Measurements from ENCODE around the gene LEKR1. TPM values are rescaled to one million over a fixed set of nuclear protein-coding genes. Genes with fewer than 3 reads are reported as not detected.

Gene LEKR1
- total and polyA plus RNA-seq, 3 donors from 2014 or later: 9.7 to 23.0 (median 22.9) TPM

- no peaks in the 10 kb centered on the region for H3K9me3 ChIP-seq
- no peak overlapping the region for H3K4me3 ChIP-seq
- no peak for DNase-seq
- intact Hi-C loops (cut with DNase I; ENCODE audit: low total_unique reads): no loop called here
- no peaks in the 10 kb centered on the region for H3K27me3 ChIP-seq
- 94 to 95% methylated on average over 3 of the region's 3 CpGs for whole genome bisulfite sequencing, 2 donors
- no peak overlapping the region for H3K27ac ChIP-seq
- TF ChIP-seq, protein P1, sequence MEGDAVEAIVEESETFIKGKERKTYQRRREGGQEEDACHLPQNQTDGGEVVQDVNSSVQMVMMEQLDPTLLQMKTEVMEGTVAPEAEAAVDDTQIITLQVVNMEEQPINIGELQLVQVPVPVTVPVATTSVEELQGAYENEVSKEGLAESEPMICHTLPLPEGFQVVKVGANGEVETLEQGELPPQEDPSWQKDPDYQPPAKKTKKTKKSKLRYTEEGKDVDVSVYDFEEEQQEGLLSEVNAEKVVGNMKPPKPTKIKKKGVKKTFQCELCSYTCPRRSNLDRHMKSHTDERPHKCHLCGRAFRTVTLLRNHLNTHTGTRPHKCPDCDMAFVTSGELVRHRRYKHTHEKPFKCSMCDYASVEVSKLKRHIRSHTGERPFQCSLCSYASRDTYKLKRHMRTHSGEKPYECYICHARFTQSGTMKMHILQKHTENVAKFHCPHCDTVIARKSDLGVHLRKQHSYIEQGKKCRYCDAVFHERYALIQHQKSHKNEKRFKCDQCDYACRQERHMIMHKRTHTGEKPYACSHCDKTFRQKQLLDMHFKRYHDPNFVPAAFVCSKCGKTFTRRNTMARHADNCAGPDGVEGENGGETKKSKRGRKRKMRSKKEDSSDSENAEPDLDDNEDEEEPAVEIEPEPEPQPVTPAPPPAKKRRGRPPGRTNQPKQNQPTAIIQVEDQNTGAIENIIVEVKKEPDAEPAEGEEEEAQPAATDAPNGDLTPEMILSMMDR (IDR thresholded peaks at IDR 0.05): no peak
- no peaks in the 10 kb centered on the region for H3K36me3 ChIP-seq (ENCODE audit: low read depth, missing control alignments)
- H3K4me1 ChIP-seq: peaks cover 4% of the 10 kb centered on the region
Observed at GRCh38 chr3:157074490-157074889, 248.3 kb downstream of the LEKR1 start.

GRCh38 chr3:157074981-157075380, 248.8 kb downstream of the LEKR1 start:
- intact Hi-C loops (cut with DNase I; ENCODE audit: low total_unique reads): no loop called here
- H3K4me1 ChIP-seq: peaks cover 7% of the 10 kb centered on the region
- H3K4me3 ChIP-seq: no peak overlapping the region
- no peak overlapping the region for H3K27ac ChIP-seq
- no peaks in the 10 kb centered on the region for H3K9me3 ChIP-seq
- H3K36me3 ChIP-seq (ENCODE audit: low read depth, missing control alignments): no peaks in the 10 kb centered on the region
- DNase-seq: no peak
- no peak for TF ChIP-seq POLR2A (IDR thresholded peaks at IDR 0.05)
- TF ChIP-seq, protein P1 (IDR thresholded peaks at IDR 0.05): no peak
- no peaks in the 10 kb centered on the region for H3K27me3 ChIP-seq
- 88 to 96% methylated on average over 2 of the region's 2 CpGs for WGBS, 2 donors

DNA sequence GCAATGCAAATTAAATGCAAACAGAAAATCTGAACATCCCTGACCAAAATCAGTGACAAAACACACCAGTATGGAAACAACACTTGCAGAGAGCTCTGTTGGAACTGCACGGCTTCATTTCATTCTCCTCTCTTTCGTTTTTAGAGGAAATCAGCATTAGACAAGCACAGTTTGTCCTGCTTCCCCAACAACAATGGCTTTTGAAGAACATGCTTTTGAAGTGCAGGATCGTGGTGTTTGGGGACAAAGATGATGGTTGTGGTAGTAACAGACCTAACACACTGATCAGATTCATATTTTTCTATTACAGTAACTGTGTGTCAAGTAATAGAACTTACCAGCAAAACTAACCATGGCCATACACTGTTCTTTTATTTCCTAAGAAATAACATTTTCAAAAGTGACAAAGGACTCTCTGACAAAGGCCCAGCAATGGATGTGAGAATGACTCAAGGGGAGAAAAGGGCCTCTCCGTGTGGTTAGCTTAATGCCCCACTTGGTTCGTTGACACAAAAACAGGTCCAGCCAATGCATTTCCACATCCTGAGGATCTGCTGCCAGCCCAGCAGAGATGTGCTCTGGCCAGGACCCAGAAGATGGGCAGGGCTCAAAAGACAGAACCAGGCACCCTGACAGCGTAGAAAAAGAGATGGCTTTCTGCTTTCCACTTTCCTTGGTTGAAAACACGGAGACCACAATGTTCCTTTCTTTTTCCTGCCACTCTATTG, 249.7 kb downstream of the LEKR1 start:
- Histone ChIP-seq H3K4me3 (no peak overlapping the region), H3K27ac (peak overlapping the region in 1 of 2 donors; percentile 69), H3K36me3 (ENCODE audit: low read depth, missing control alignments) (no peaks in the 10 kb centered on the region), H3K27me3 (no peaks in the 10 kb centered on the region), H3K9me3 (no peaks in the 10 kb centered on the region), H3K4me1 (peaks cover 3% of the 10 kb centered on the region)
- TF ChIP-seq POLR2A (IDR thresholded peaks at IDR 0.05): no peak
- TF ChIP-seq, protein P1 (IDR thresholded peaks at IDR 0.05): no peak
- intact Hi-C loops (cut with DNase I; ENCODE audit: low total_unique reads): no loop called here
- no peak for DNase-seq
- 44 to 47% methylated on average over 7 of the region's 7 CpGs for WGBS, 2 donors

GRCh38 chr3:157077565-157077991, 251.4 kb downstream of the LEKR1 start:
- no peak overlapping the region for H3K4me3 ChIP-seq
- no peaks in the 10 kb centered on the region for H3K36me3 ChIP-seq (ENCODE audit: low read depth, missing control alignments)
- H3K27ac ChIP-seq: peak overlapping the region; percentile 2 to 45
- H3K27me3 ChIP-seq: no peaks in the 10 kb centered on the region
- 55 to 58% methylated on average over 4 of the region's 4 CpGs for WGBS, 2 donors
- H3K4me1 ChIP-seq: peaks cover 3% of the 10 kb centered on the region
- DNase-seq: peak; percentile 29
- intact Hi-C loops (cut with DNase I; ENCODE audit: low total_unique reads): no loop called here
- TF ChIP-seq, protein P1 (IDR thresholded peaks at IDR 0.05): peak in 1 of 3 experiments; percentile 5
- TF ChIP-seq POLR2A (IDR thresholded peaks at IDR 0.05): no peak
- no peaks in the 10 kb centered on the region for H3K9me3 ChIP-seq

Measured in testis (tissue), 3 donors.